NCI-H82 (cell line): ENCODE results near the gene TSPAN12.

Experiments used
- DNase-seq: peaks from one replicate; lab custom pipeline; 2025; lab: John Stamatoyannopoulos, UW

TSPAN12 gene

GRCh38 chr7:120742372-120742771 is 115.6 kb downstream of the TSPAN12 start:
- DNase-seq: peak; percentile 92

DNA sequence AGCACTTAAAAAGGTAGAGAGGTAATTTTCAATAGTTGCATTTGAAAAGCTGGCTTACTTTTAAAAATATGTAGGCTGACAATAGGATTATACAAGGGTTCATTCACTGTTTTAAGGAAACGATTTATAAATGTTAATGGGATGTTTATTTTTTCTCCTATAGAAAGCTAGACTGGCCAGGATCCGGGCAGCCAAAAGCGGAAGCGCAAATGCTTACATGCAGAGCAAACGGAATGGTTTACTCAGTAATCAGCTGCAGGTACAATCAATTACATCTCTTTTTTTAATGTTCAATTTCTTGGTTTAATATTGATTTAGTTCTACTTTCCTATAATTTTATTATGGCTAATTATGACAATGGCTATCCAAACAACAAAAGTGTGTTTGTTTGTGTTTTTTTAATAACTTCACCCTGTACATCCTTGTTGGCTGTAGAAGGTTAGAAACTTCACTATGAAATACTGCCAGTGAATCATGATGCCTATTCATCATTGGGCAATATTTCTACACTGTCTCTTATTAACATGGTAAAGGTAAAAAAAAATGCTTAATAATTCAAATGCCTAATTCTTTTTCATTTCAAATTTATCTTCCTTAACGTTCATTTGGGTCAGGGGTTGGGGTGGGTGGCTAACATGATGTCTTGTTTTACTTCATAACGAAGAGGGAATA is 116.4 kb downstream of the TSPAN12 start:
- no peak for DNase-seq

- no peak for DNase-seq
Measured at GRCh38 chr7:120740348-120740747, 117.6 kb downstream of the TSPAN12 start.

DNA sequence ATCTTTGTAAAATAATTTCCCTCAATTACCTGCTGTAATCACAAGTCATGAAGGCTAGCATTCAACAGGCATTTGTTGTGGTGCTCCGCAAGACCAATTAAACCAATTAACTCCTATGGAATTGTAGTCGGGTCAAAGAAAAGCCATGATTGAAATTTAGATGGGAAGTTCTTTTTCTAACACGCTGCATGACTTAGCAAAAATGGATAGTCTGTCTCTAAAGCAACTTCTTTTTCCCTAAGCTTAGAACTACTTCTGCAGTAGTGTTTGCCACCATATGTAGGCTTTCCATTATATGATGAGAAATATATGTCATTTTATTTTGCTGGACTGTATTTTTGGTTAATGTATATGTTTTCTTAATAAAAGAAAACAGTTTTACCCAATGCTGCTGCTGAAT is 119.1 kb downstream of the TSPAN12 start:
- no peak for DNase-seq
